DMS53 (cell line): ENCODE results near the gene RRBP1.

Source experiments
- DNase-seq: peaks from one replicate; lab custom pipeline; 2025; lab: John Stamatoyannopoulos, UW

The RRBP1 gene

DNA sequence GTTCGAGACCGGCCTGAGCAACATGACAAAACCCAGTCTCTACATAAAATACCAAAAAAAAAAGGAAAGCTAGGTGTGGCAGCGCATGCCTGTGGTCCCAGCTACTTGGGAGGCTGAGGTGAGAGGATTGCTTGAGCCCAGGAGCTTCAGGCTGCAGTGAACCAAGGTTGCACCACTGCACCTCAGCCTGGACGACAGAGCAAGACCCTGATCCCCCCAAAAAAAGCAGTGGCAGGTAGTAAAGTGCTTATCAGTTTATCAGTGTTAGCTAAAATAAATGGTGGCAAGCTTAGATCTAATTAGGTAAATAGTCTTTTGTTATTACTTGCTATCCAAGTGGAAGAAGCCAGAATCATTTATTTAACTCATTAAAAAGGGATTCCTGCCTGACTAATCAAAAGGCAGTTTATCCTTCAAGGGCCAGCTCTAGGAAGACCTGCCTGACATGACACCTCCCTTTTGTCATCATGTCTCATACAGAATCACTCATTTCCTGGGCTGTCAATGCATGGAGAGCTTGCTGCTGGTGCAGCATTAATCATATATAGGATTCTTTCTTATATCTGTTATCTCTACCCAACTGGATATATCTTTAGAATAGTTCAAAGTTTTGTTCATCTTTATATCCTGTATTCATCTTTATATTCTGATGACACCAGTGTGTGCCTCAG lies 102.5 kb downstream of the RRBP1 start:
- DNase-seq = peak; percentile 20

DNA sequence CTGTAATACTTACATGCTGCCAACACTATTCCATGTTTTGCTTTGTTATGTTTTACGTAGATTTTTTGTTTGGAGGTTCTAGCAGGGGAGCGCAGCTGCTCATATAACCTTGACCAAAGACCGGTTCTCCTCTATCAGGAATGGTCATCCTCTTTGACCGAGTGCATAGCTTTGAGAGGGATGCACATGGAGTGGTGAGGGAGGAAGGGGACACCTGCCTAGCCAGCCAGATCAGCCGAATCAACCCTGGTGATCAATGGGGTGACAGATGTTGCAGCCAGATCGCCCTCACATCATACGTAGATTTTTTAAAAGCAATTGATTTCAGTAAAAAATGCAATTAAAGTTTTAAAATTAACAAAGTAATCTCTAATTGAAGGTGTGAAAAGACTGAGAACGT lies 105.8 kb downstream of the RRBP1 start:
- DNase-seq = no peak

DNA sequence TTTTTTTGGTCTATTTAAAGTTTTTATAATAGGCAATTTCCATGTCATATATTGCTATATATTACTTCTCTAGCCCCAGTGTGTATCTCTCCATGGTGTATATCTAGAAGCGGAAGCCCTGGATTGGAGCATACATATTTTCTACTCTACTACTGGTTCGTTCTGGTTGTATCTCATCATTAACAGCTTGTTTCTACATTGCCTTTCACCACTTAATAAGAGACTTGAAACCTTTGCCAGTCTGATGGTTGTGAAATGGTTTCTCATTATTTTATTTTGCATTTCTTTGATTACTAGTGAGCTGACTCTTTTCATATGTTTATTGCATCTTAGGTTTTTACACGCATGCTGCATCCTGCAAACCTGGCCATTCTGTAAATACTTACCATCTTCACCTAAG lies 108.6 kb downstream of the RRBP1 start:
- peak; percentile 31 for DNase-seq

DNA sequence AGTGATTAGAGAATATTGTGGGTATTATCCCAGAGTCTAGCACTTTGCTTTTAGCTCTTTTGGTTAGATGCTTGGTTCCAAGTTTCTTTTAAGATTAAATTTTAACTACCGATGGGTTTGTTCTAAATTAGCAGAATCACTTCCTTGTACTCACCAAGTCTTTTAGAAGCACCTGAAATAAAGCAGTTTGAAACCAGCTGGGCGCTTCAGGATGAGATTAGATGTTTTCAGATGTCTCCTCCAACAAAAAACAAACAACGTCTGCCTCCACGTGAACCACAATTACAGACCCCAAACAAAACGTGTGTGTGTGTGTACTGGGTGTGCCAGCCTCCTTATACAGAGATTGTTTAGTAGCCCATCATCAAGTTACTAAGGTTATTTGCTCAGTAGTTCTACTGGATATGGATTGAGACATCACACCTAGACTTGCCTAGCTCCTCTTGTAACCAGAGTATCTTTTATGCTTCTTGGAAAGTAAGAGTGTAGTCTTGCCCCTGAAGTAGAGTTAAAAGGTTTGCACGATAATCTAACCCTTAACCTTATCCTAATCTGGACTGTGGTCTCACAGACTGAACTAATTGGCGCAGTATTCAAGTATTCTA lies 109.9 kb downstream of the RRBP1 start:
- peak; percentile 48 for DNase-seq

DNA sequence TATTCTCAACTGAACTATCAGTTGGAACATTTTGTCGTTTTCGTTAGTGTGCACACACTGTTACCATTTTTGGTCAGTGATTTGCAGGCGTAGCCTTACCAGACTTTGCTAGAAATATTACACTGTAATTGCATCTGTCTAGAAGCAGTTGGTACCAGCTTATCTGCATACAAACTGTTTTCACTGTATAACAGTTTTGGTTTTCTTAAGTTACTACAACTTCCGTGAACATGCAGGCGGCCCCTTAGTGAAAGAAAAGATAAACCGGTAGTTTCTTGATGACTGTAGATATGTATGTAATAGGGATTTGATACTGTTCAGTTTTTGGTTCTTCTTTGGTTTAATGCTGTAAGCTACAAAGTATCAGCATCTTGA lies 110.9 kb downstream of the RRBP1 start:
- DNase-seq = no peak

DNA sequence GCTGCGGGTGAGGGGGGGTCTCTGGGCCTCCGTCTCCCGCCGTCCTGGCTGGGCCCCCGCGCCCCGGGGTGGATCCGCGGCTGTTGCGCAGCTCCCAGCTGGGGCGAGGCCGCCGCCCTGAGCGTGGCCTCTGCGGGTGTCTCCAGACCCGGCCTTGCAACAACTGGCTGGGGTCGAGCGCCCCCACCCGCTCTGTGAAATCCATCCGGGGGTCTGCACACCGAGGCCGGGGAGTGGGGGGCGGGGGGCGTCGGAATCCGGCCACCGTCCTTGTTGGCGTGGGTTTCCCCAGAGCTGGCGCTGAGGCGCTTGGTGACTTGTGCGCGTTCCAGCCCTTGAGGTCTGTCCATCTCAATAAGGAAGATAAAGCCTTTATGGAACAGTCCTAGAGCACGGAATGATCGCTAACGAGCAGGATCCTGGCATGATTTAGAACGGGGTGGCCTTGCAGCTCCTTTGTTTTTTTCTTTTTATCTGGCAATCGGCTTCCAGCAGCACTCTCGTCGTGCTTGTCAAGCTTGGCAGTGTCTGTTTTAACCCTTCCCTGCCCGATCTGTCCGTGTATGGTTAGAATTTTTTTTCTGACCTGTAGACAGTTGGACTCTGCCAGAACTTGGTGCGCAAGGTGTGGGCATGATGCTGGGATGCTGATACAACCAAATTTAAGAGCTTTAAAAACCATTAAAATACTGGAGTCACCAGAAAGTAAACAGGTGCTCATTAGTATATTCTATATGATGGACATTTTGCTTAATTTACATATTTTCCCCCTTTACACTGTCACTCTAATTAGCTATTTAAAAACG lies 111.5 kb downstream of the RRBP1 start:
- DNase-seq = peak; percentile 82

DNA sequence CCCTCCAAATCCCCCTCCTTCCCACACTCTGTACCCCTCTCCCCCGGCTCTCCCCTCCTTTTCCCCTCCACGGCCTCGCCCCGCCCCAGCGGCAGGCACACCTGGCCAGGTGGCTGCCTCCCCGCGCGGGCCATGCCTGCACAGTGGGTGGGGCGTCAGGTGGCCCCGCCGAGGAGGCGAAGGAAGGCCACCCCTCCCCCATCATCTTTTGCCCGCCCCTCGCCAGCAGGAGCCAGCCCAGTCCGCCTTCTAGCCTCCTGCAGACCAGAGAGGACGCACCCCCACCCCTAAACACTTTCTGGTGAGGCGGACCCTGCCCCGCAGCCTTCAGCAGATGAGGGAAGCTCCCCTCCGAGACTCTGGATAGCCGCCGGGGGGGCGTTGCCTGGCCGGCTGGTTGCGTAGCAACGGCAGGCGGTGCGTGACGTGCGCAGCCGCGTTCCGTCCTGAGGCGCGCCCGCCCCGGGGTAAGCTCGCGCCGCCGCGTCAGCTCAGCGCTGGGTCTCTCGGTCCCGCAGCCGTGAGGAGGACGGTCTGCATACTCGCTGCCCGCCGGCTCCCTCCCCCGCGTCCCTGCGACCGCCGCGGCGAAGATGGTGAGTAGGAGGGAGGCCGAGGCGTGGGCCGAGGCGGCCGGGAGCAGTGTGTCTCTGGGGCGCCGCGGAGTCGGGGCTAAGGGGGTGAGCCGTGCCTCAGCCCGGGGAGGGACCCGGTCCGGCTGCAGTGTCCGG lies 112.3 kb downstream of the RRBP1 start, which contains the start of gene DSTN:
TSS of gene DSTN (plus strand) at position 460 of the 731 bp plus-strand sequence. CDS start at position 594, 134 bp downstream.
- peak; percentile 99 for DNase-seq

DNA sequence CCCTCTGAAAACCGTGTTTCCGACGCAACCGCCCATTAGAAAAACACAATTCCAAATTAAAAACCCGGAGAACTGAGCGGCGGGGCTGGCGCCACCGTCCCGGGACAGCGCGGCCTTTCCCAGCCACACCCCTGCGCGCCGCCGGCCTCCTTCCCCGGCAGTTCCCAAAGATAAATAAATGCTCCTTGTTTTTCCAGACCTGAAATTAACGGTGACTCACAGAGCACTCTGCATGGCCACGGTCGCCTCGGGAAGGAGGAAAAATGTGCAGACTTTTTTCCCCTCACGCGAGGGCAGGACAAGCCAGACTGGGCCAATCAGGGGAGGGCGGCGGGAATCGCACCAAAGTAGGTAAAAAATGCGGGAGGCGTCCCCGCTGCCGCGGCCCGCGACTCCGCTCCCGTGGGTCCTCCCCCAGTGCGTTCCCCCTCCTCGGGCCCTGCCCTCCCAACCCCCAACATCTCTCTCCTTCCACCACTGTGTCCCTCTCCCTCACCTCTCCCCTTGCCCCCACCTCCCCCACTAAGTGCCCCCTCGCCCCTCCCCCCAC lies 113.0 kb downstream of the RRBP1 start:
- DNase-seq = peak; percentile 97

DNA sequence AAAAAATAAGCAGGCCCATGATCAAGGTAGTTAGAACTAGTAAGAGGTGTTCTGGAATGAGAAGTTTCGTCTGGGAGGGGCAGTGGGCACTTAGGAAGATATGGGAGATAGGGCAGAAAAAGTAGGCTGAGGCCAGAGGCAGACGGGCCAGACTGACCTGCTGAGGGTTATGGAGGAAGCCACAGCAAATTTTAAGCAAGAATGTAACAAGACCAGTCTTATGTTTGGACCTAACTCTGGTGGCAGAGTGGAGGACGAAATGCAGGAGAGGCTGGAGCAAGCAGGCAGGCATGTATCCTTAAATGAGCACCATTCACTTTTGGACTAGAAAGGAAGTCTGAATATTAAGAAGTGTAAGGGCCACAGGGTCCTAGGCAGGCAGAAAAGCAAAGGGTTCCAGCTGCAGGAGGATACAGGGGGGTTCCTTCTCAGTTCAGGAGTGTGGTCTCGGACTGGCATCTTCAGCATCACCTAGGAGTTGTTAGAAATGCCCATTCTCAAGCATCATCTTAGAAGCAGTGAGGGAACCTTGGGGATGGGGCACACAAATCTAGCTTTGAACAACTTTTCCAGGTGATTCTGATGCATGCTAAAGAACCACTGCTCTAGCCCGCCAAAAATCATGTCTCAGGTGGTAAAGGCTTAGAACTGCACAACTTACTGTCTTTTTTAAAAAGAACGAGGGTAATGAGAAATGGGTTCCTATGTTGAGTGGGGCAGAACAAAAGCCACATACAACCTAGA lies 113.8 kb downstream of the RRBP1 start:
- DNase-seq = peak; percentile 45

DNA sequence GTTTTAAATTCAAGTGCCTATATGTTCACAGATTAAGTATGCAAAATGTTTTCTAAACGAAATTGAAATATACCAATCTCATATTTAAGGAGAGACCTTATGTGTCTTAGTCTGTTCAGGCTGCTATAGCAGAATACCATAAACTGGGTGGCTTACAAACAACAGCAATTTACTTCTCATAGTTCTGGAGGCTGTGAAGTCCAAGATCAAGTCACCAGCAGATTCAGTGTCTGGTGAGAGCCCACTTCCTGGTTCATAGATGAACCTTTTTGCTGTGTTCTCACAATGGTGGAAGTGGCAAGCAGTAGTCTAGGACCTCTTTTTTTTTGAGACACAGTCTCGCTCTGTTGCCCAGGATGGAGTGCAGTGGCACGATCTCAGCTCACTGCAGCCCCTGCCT lies 115.7 kb downstream of the RRBP1 start:
- peak; percentile 29 for DNase-seq

DNA sequence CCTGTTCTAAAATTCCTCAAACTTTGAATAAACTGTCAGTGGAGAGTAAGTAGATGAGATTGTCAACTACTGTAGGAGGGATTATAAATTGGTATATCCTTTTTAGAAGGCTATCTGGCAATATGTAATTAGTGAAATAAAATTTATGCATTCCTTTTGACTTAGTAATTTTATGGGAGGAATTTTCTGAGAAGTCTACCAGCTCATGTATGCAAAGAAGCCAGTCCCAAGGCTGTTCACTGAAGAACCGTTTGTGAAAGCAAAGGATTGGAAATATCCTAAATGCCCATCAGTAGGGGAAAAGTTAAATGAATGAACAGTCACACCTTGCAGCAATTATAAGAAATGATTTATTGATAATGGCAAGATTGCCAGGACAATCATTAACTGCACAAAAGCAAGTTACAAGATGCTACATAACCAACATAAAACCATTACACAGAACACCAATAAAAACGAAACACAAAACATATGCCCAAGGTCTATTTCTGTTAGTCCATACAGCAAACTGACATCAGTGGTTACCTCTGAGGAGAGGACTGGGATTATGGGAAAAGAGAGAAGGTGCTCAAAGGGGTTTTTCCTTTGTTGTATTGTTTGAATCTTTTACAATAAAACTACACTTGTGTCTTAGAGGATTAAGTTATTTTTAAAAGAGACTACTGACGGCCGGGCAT lies 116.7 kb downstream of the RRBP1 start:
- DNase-seq = no peak
